SJCRH30 (cell line): ENCODE measurements around the gene TMEM123. TPM values are rescaled to one million over a fixed set of nuclear protein-coding genes. Genes with fewer than 3 reads are reported as not detected.

Source experiments
- DNase-seq, 2 experiments: peaks; one replicate each; pipeline ENCODE4 v3.0.0-alpha.2; 2015 to 2020
- H3K27ac ChIP-seq: fragments of 250-450 bp; sonication (Bioruptor Pico); 2 replicates; pipeline ENCODE4 v1.5.1; 2020; ENCODE audit warnings: mild to moderate bottlenecking, moderate library complexity
- H3K27me3 ChIP-seq: fragments of 250-450 bp; sonication (Bioruptor Pico); 2 replicates; pipeline ENCODE4 v1.5.1; 2020; ENCODE audit warnings: mild to moderate bottlenecking, moderate library complexity
- H3K36me3 ChIP-seq: fragments of 250-450 bp; sonication (Bioruptor Pico); 2 replicates; pipeline ENCODE4 v1.5.1; 2020; ENCODE audit warnings: mild to moderate bottlenecking, moderate library complexity
- H3K4me1 ChIP-seq: fragments of 250-450 bp; sonication (Bioruptor Pico); 2 replicates; pipeline ENCODE4 v1.5.1; 2020; ENCODE audit warnings: mild to moderate bottlenecking, moderate library complexity
- H3K4me3 ChIP-seq: fragments of 250-450 bp; sonication (Bioruptor Pico); 2 replicates; pipeline ENCODE4 v1.5.1; 2020; ENCODE audit warnings: mild to moderate bottlenecking, moderate library complexity
- H3K9me3 ChIP-seq: fragments of 250-450 bp; sonication (Bioruptor Pico); replicated peaks from 2 replicates; pipeline ENCODE4 v1.5.1; 2020; ENCODE audit warnings: mild to moderate bottlenecking, moderate library complexity
- total RNA-seq: library from RNA; depleted of rRNA; stranded (reverse); fragments of >200 nt; shearing (Covaris generic); gene quantifications from 2 replicates; pipeline ENCODE4 v1.2.3, GENCODE V29; 2014

Gene TMEM123
- total RNA-seq, 1 experiment from 2014 or later = 188 TPM

DNA sequence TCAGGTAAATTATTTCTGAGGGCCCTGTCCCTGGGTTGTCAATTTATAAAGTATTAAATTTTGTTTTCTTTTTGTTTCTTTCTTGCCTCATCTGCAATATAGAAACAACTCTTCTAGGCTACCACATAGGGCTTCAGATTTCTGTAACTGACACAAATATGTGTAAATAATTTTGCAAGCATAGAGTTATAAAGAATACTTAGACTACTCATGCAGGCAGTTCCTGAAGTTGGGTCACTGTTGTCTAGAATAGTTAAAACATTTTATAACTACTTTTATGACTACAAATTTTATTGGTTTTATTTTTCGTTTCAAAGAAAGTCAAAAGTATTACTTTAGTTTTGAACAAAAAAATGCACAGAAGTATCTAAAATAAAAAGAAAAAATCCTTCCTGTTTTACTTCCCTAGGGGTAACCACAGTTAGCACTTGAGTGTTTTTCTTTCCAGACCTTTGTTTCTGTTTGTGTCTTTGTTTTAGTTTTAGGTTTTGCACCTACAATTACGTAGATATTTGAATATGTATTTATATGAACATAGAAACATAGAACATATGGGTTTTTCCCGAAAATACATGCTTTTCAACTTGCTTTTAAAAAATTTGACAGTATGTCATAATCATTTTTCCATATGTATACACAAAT lies 12.4 kb upstream of the TMEM123 start:
- Histone ChIP-seq H3K9me3 (no peaks in the 10 kb centered on the region), H3K4me1 (no peaks in the 10 kb centered on the region), H3K4me3 (no peak overlapping the region), H3K27me3 (no peaks in the 10 kb centered on the region), H3K27ac (no peak overlapping the region), H3K36me3 (no peaks in the 10 kb centered on the region)
- no peak for DNase-seq

DNA sequence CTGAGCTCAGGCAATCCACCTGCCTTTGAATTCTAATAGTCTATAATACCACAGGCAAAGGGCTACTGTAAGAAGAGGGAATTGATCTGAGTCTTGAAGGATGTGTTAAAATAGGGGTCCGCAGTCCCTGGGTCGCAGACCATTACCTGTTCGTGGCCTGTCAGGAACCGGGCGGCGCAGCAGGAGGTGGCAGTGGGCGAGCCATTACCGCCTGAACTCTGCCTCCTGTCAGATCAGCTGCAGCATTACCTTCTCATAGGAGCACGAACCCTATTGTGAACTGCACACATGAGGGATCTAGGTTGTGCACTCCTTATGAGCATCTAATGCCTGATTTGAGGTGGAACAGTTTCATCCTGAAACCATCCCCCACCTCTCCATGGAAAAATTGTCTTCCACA lies 11.5 kb upstream of the TMEM123 start:
- H3K4me1 ChIP-seq = no peaks in the 10 kb centered on the region
- no peak for DNase-seq
- H3K27me3 ChIP-seq = no peaks in the 10 kb centered on the region
- no peaks in the 10 kb centered on the region for H3K36me3 ChIP-seq
- H3K9me3 ChIP-seq = no peaks in the 10 kb centered on the region
- H3K27ac ChIP-seq = no peak overlapping the region
- no peak overlapping the region for H3K4me3 ChIP-seq

DNA sequence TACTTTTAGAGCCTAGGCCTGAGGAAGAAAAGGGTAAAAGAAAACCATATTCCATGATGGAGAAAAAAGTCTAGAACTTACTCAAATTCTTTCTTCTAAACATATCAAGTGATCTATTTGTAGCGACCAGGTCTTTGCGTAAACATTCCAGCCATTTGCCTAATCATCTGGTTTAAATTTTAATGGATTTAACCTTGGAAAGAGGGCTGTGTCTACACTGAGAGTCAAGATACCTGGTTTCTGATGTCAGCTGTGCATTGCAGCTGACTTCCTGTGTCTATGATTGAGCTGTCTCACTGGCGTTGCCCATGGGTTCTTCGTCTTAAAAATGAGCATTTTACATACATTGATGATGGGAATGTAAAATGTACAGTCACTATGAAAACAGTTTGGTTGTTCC lies 10.0 kb upstream of the TMEM123 start:
- no peak overlapping the region for H3K27ac ChIP-seq
- no peak overlapping the region for H3K4me3 ChIP-seq
- no peaks in the 10 kb centered on the region for H3K4me1 ChIP-seq
- no peaks in the 10 kb centered on the region for H3K36me3 ChIP-seq
- DNase-seq = no peak
- no peaks in the 10 kb centered on the region for H3K27me3 ChIP-seq
- H3K9me3 ChIP-seq = no peaks in the 10 kb centered on the region

DNA sequence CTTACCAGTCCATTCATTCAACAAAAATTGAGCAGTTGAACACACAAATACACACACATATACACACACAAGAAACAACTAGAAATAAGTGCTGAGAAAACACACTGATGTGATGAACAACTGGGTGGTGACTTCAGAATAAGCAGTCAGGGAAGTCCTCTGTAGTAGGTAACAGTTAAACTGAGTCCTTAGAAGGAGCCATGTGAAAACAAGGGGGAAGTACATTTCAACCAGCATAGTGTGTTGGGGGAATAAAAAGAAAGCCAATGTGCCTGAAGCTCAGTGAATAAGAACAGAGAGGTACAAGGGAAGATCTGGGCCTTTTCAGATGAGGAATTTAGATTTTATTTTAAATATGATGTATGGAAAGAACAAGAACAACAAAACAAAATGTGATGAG lies 6.8 kb upstream of the TMEM123 start:
- no peak for DNase-seq
- no peak overlapping the region for H3K4me3 ChIP-seq
- H3K27ac ChIP-seq = no peak overlapping the region
- H3K27me3 ChIP-seq = no peaks in the 10 kb centered on the region
- no peaks in the 10 kb centered on the region for H3K36me3 ChIP-seq
- H3K9me3 ChIP-seq = no peaks in the 10 kb centered on the region
- no peaks in the 10 kb centered on the region for H3K4me1 ChIP-seq

DNA sequence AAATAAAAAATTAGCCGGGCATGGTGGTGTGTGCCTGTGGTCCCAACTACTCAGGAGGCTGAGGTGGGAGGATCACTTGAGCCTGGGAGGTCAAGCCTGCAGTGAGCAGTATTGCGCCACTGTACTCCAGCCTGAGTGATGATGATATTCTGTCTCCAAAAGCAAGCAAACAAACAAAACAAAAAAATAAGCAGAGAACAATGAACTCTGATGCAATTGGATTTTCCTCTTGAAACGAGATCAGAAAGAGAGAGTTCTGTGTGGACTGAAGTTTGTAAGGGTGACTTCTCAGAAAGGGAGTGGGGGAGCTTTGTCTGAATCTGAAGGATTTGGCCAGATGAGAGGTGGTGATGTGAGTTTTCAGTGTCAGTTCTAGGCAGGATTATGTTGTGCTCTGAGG lies 6.0 kb upstream of the TMEM123 start:
- no peak overlapping the region for H3K4me3 ChIP-seq
- H3K27me3 ChIP-seq = no peaks in the 10 kb centered on the region
- H3K9me3 ChIP-seq = no peaks in the 10 kb centered on the region
- no peaks in the 10 kb centered on the region for H3K36me3 ChIP-seq
- H3K27ac ChIP-seq = no peak overlapping the region
- DNase-seq = no peak
- peaks cover 7% of the 10 kb centered on the region; the same call in 1 of the 2 replicates for H3K4me1 ChIP-seq

DNA sequence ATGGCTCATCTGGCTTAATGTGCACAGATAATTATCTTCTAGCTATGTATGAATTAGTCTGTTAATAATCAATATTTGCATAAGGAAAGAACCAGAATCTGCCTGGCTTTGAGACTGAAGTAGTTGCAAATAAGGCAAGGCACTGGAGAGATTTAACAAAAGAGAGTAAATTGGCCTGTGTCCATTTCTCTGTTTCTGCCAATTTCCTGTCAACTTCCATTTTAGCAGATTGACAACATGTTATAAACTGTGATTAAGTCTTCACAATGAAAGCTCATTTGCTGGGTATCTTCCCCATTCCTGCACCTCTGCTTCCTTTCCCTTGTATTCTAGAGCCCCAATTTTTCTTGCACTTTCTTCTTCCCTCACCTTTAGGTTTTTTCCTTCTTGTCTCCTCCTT lies 5.3 kb upstream of the TMEM123 start:
- H3K27ac ChIP-seq = no peak overlapping the region
- H3K4me1 ChIP-seq = peaks cover 8% of the 10 kb centered on the region; the same call in 1 of the 2 replicates
- no peaks in the 10 kb centered on the region for H3K27me3 ChIP-seq
- DNase-seq = no peak
- H3K4me3 ChIP-seq = no peak overlapping the region
- H3K9me3 ChIP-seq = no peaks in the 10 kb centered on the region
- H3K36me3 ChIP-seq = no peaks in the 10 kb centered on the region

DNA sequence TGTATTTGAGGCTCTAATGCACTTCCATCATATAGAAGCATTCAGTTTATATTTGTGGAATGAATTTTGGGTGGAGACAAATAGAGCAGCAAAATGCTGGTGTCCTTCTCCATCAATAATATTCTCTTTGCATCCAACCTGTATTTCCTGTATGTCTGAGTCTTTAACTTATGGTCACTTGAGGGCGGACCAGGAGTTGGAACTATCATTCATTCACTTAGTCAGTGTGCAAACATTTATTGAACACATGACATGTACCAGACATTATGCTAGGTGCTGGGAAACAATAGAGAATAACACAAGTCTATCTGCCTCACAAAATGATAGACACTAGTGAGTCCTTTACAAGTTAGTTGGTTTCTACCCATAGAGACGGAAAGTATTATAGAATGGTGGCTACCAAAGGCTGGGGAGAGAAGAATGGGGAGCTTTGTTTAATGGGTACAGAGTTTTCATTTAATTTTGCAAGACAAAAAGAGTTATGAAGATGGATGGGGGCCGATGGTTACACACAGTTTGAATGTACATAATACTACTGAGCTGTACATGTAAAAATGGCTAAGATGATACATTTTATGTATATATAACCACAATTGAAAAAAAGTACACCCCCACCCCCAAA lies 4.6 kb upstream of the TMEM123 start:
- H3K9me3 ChIP-seq = no peaks in the 10 kb centered on the region
- no peaks in the 10 kb centered on the region for H3K27me3 ChIP-seq
- no peaks in the 10 kb centered on the region for H3K36me3 ChIP-seq
- H3K4me3 ChIP-seq = no peak overlapping the region
- H3K27ac ChIP-seq = no peak overlapping the region
- peaks cover 8% of the 10 kb centered on the region; the same call in 1 of the 2 replicates for H3K4me1 ChIP-seq
- DNase-seq = no peak

DNA sequence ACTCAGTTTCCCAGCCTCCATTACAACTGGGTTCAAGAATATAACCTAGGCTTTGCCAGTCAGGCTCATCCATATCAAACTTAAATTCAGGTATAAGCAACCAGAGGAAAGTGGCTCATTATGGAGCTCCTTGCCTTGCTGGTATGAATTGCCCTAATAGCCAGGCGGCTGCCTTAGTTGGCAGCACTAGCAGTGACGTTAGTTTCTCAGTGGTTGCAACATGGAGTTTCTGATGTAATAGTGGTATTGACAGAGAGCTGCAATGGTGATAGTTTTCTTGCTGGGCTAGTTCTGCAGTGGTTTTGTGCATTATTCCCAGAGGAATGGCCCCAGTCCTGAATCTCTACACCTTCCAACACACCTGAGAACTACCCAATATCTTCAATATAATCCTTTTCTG lies 3.8 kb upstream of the TMEM123 start:
- no peak overlapping the region for H3K4me3 ChIP-seq
- H3K4me1 ChIP-seq = peaks cover 8% of the 10 kb centered on the region; the same call in 1 of the 2 replicates
- DNase-seq = no peak
- no peaks in the 10 kb centered on the region for H3K9me3 ChIP-seq
- no peaks in the 10 kb centered on the region for H3K27me3 ChIP-seq
- H3K27ac ChIP-seq = no peak overlapping the region
- H3K36me3 ChIP-seq = no peaks in the 10 kb centered on the region

DNA sequence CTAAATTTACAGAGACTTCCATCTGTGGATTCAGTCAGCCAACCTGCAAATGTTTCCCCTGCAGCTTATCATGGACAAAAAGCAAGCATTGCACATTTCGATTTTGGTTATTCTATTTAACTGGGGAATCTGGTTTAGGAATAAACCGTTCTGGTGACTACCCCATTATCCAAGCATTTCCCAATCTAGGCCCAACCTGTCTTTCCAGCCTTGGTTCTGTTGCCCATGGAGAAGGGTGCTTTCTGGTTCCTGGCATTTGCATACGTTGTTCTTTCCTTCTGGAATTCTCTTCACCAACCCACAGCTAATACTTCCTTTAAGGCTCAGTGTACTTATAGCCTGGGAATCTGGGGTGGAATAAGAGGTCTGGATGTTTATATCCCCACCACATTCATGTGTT lies 1.4 kb upstream of the TMEM123 start:
- DNase-seq = no peak
- no peaks in the 10 kb centered on the region for H3K27me3 ChIP-seq
- H3K4me3 ChIP-seq = peak overlapping the region; percentile 99
- H3K9me3 ChIP-seq = no peaks in the 10 kb centered on the region
- H3K27ac ChIP-seq = no peak overlapping the region
- no peaks in the 10 kb centered on the region for H3K36me3 ChIP-seq
- peaks cover 19% of the 10 kb centered on the region for H3K4me1 ChIP-seq

DNA sequence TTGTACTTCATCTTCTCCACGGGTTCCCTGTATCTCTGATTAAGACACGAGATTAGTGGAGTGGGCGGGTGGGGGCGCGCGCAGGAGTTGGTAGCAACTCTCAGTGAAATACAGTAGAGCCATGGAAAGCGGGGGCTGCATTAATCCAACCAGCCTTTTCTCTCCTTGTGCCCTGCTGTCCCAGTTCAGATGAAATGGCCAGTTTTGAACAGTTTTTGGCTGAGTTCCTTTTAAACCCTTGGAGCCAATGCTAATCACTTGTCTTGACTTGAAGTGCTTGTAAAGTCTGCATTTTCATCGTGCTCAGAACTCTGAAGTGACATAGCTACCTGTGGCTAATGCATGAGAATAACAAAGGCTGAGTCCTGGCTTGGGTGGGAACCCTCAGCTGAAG lies 734 bp upstream of the TMEM123 start:
- Histone ChIP-seq H3K4me3 (peak overlapping the region; percentile 99), H3K27ac (peak overlapping the region; percentile 91), H3K27me3 (no peaks in the 10 kb centered on the region), H3K4me1 (peaks cover 19% of the 10 kb centered on the region), H3K9me3 (no peaks in the 10 kb centered on the region), H3K36me3 (0 out of 2 replicates have a peak, but pooled peaks cover under 1% of the 10 kb centered on the region)
- no peak for DNase-seq

DNA sequence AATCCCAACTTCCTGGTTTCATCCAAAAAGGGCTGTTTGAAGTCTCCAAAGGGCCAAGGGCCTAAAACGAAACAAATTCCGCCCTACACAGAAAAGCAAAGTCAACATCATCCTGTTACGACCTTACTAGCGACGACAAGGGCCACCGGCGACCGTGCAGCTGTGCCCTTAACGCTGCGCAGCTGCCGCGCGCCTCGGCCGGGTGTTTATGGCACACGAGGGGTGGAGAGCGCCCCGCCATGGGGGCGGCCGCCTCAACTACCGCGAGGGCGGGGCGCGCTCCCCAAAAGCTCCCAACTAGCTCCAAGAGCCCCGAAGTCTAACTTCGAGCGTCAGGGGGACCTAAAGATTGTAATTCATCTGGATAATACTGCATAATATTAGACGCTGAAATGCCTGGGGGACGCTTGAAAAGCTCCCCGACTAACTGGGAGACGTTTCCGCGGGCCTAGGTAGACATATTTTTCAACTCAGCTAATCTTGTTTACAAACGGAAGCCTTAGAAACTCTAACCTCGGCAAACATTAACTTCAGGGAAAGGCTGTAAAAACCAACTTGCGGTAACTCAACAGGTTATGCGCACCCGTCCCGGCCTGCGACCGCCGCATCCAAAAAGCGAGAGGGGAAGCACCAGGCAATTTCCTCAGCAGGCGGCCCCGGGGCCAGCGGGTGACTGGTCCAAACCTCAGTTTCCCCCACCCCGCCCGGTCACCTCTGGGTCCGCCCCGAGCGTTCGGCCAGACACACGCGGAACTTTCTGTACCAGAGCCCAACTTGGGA lies 694 bp downstream of the TMEM123 start:
- Histone ChIP-seq H3K4me1 (peaks cover 19% of the 10 kb centered on the region), H3K27me3 (no peaks in the 10 kb centered on the region), H3K4me3 (peak overlapping the region; percentile 99), H3K36me3 (peaks cover 9% of the 10 kb centered on the region; the same call in 1 of the 2 replicates), H3K9me3 (no peaks in the 10 kb centered on the region), H3K27ac (peak overlapping the region; percentile 91)
- DNase-seq = peak; percentile 73 to 79

DNA sequence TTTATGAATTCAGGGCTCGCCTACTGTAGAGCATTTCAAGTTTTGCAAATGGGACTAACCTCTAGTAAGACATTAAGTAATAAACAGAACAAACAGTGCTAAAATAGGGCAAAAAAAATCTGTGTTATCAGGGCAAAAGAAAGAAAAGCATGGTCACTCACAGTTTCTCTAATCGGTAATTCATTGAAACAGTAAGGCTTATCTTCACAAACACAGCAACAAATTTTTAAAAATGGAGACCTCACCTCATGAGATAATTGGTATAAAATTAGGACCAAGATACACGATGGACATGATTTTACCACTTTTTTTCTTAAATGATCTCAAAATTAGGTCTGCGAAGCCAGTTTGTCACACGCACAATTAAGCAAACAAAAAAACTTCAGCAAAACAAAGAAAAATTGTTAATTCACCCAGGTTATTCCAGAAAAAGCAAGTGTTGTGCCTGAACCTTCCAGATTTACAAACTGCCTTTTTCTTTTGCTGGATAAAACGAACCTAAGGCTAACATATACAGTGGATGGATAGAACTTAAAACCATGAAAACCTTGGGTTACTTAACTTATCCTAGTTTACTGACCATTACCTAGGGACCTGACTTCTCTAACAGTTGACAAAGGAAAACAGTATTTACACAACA lies 1.4 kb downstream of the TMEM123 start:
- H3K27ac ChIP-seq = peak overlapping the region; percentile 91
- peak overlapping the region; percentile 99 for H3K4me3 ChIP-seq
- no peaks in the 10 kb centered on the region for H3K27me3 ChIP-seq
- peaks cover 19% of the 10 kb centered on the region for H3K4me1 ChIP-seq
- no peaks in the 10 kb centered on the region for H3K9me3 ChIP-seq
- no peak for DNase-seq
- peaks cover 12% of the 10 kb centered on the region for H3K36me3 ChIP-seq

DNA sequence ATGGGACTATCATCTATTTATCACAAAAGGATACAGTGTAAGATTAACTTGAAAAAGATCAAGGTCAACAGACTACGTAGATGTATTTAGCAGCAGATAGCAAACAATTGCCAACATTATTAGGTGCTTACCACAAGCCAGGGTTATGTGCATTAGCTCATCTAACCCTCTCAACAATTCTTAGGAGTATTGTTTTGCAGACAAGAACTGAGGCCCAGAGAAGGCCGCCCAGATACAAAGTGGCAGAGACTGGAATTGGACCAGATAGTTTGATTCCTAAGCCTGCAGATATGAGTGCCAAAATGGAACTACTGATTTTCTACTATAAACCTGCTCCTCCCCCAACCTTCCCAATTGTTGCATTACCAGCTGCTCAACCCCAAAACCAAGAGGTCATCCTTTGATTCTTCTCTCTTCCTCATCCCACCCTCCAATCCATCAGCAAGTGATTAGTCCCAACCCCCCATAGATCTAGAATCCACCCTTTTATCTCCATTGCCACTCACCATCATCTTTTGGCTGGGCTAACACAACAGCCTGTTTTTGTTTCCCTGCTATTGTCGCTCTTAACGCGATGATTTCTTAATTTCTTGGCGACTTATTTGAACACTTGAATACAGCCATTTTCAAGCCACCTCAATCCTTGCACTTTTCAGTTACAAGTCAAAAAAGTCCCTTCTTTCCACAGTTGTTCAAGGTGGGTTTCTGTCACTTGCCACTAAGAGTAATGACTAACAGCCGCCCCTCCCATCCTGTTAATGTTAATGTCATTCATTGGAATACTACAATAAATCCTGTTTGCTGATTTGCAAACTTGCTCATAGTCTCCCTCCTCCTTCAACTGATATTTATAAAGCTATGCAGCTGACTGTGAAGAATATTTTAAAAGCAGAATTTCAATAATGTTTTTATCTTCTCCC lies 2.7 kb downstream of the TMEM123 start:
- peaks cover 19% of the 10 kb centered on the region for H3K4me1 ChIP-seq

DNA sequence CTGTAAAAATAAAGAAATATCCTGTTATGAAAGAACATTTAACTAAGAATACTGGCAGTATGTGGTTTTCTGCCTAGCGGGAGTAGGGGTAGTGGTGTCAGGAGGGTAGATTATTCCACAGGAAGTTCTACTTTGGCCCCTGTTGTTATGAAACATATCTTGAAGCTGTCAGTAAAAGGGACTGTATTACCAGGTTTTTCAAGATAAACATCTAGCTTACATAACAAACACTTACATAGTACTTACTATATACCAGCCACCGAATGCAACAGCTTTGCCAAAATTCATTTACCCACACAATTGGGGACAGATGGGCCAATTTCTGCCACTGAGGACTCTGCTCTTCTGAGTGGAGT lies 3.7 kb downstream of the TMEM123 start:
- peaks cover 15% of the 10 kb centered on the region for H3K4me1 ChIP-seq
- no peak overlapping the region for H3K4me3 ChIP-seq
- H3K27ac ChIP-seq = no peak overlapping the region
- peaks cover 24% of the 10 kb centered on the region for H3K36me3 ChIP-seq
- H3K27me3 ChIP-seq = no peaks in the 10 kb centered on the region
- no peak for DNase-seq
- no peaks in the 10 kb centered on the region for H3K9me3 ChIP-seq

More for the DNA sequence above, 2.7 kb downstream of the TMEM123 start:
- Histone ChIP-seq H3K9me3 (no peaks in the 10 kb centered on the region), H3K27ac (no peak overlapping the region), H3K36me3 (peaks cover 24% of the 10 kb centered on the region), H3K4me3 (no peak overlapping the region), H3K27me3 (no peaks in the 10 kb centered on the region)
- DNase-seq = no peak
